Muscle of arm (tissue), 12 donors: ENCODE measurements around the gene SCAF11. TPM values are rescaled to one million over a fixed set of nuclear protein-coding genes. Genes with fewer than 3 reads are reported as not detected.

Experiments used
- DNase-seq: peaks from one replicate; pipeline ENCODE4 v3.0.0-alpha.2; 2013
- polyA plus RNA-seq, 12 donors: library from polyadenylated mRNA; unstranded; fragments of 120-200 nt; gene quantifications; one replicate each; pipeline ENCODE4 v1.2.1, GENCODE V29; 2013; ENCODE audit not compliant: insufficient read length in 12 of 12

Gene SCAF11
- polyA plus RNA-seq, 12 donors: 57.3 to 134 (median 77.2) TPM; not detected in 1

- DNase-seq: no peak
Observed at GRCh38 chr12:45988264-45988663, 2.1 kb downstream of the SCAF11 start.

GRCh38 chr12:45987340-45987727, 3.0 kb downstream of the SCAF11 start:
- DNase-seq: no peak

GRCh38 chr12:45986641-45987339, 3.6 kb downstream of the SCAF11 start:
- no peak for DNase-seq

- no peak for DNase-seq
Observed at GRCh38 chr12:45981075-45981837, 9.1 kb downstream of the SCAF11 start.

GRCh38 chr12:45980540-45980939, 9.8 kb downstream of the SCAF11 start:
- DNase-seq: no peak

- DNase-seq: no peak
Observed at GRCh38 chr12:45978108-45978507, 12.3 kb downstream of the SCAF11 start.

GRCh38 chr12:45977620-45978019, 12.8 kb downstream of the SCAF11 start:
- DNase-seq: no peak

GRCh38 chr12:45975506-45975905, 14.9 kb downstream of the SCAF11 start:
- DNase-seq: no peak

- no peak for DNase-seq
Observed at GRCh38 chr12:45974883-45975282, 15.5 kb downstream of the SCAF11 start.

GRCh38 chr12:45974171-45974719, 16.1 kb downstream of the SCAF11 start:
- DNase-seq: no peak

GRCh38 chr12:45973526-45973925, 16.8 kb downstream of the SCAF11 start:
- no peak for DNase-seq

GRCh38 chr12:45970391-45970790, 20.0 kb downstream of the SCAF11 start:
- no peak for DNase-seq

GRCh38 chr12:45969084-45969483, 21.3 kb downstream of the SCAF11 start:
- no peak for DNase-seq

GRCh38 chr12:45966486-45966885, 23.9 kb downstream of the SCAF11 start:
- DNase-seq: peak; percentile 15

- DNase-seq: no peak
Observed at GRCh38 chr12:45962553-45963325, 27.6 kb downstream of the SCAF11 start.

- no peak for DNase-seq
Observed at GRCh38 chr12:45959728-45960127, 30.6 kb downstream of the SCAF11 start.

- no peak for DNase-seq
Observed at GRCh38 chr12:45959025-45959424, 31.3 kb downstream of the SCAF11 start.

- no peak for DNase-seq
Observed at GRCh38 chr12:45948546-45948945, 41.8 kb downstream of the SCAF11 start.

GRCh38 chr12:45946435-45946834, 43.9 kb downstream of the SCAF11 start:
- no peak for DNase-seq

- no peak for DNase-seq
Observed at GRCh38 chr12:45944771-45945170, 45.6 kb downstream of the SCAF11 start.

- no peak for DNase-seq
Observed at GRCh38 chr12:45939759-45940158, 50.6 kb downstream of the SCAF11 start.

GRCh38 chr12:45938566-45938965, 51.8 kb downstream of the SCAF11 start:
- DNase-seq: no peak
